ENCODE results near the gene SDHA.
"Not testable (repeated sequence)": the region's sequence is repeated elsewhere in the genome, so short reads cannot be mapped to it uniquely, and the experiment has no call there.

GRCh38 chr5:303741-304140, 85.6 kb downstream of the SDHA start:
- not testable (repeated sequence) for TF ChIP-seq CTCF, POLR2A (IDR thresholded peaks at IDR 0.05)
